ENCODE results near the gene ARSJ. TPM values are rescaled to one million over a fixed set of nuclear protein-coding genes. Genes with fewer than 3 reads are reported as not detected.

The ARSJ gene
- total RNA-seq, 1 experiment from 2014 or later, result 50.7 TPM

GRCh38 chr4:113997206-113997605, 17.8 kb upstream of the ARSJ start:
- BruUV-seq (replicated peaks), result no TSS peak
- Mint-ChIP-seq H3K4me3 (ENCODE audit: unreplicated experiment) (no peak overlapping the region), H3K36me3 (ENCODE audit: insufficient read depth, unreplicated experiment) (no peaks in the 10 kb centered on the region), H3K9me3 (ENCODE audit: unreplicated experiment) (no peaks in the 10 kb centered on the region), H3K4me1 (ENCODE audit: insufficient read depth, unreplicated experiment) (peaks cover 26% of the 10 kb centered on the region), H3K27ac (ENCODE audit: low read depth, unreplicated experiment) (peak overlapping the region; percentile 63), H3K27me3 (ENCODE audit: insufficient read depth, unreplicated experiment) (no peaks in the 10 kb centered on the region)
- ChIA-PET CTCF (no interaction called here), POLR2A (interaction anchor here (1.2 kb wide), 1 partner anchor 18 kb away, joined by 3 read pairs; the partner anchor contains the start of gene ARSJ)
- intact Hi-C loops (cut with micrococcal nuclease), result no loop called here
- DNase-seq (ENCODE audit: unreplicated experiment), result no peak
- no peak for TF ChIP-seq CTCF (IDR thresholded peaks at IDR 0.05; ENCODE audit: unreplicated experiment)

GRCh38 chr4:113996599-113997177, 17.2 kb upstream of the ARSJ start:
- CTCF ChIA-PET, result interaction anchor here (0.7 kb wide), 1 partner anchor 51 kb away, joined by 3 read pairs; no protein-coding TSS in a partner anchor
- Mint-ChIP-seq H3K27me3 (ENCODE audit: insufficient read depth, unreplicated experiment) (no peaks in the 10 kb centered on the region), H3K4me3 (ENCODE audit: unreplicated experiment) (no peak overlapping the region), H3K9me3 (ENCODE audit: unreplicated experiment) (no peaks in the 10 kb centered on the region), H3K36me3 (ENCODE audit: insufficient read depth, unreplicated experiment) (no peaks in the 10 kb centered on the region), H3K27ac (ENCODE audit: low read depth, unreplicated experiment) (peak overlapping the region; percentile 63), H3K4me1 (ENCODE audit: insufficient read depth, unreplicated experiment) (peaks cover 26% of the 10 kb centered on the region)
- intact Hi-C loops (cut with micrococcal nuclease), result no loop called here
- no peak for TF ChIP-seq CTCF (IDR thresholded peaks at IDR 0.05; ENCODE audit: unreplicated experiment)
- BruUV-seq (replicated peaks), result no TSS peak
- DNase-seq (ENCODE audit: unreplicated experiment), result no peak
- POLR2A ChIA-PET, result no interaction called here

- TF ChIP-seq CTCF (IDR thresholded peaks at IDR 0.05; ENCODE audit: unreplicated experiment), result no peak
- CTCF ChIA-PET, result interaction anchor here (0.6 kb wide), 1 partner anchor 13 kb away, joined by 3 read pairs; no protein-coding TSS in a partner anchor
- Mint-ChIP-seq H3K27me3 (ENCODE audit: insufficient read depth, unreplicated experiment) (no peaks in the 10 kb centered on the region), H3K4me3 (ENCODE audit: unreplicated experiment) (no peak overlapping the region), H3K4me1 (ENCODE audit: insufficient read depth, unreplicated experiment) (peaks cover 26% of the 10 kb centered on the region), H3K27ac (ENCODE audit: low read depth, unreplicated experiment) (no peak overlapping the region), H3K9me3 (ENCODE audit: unreplicated experiment) (peaks cover 4% of the 10 kb centered on the region), H3K36me3 (ENCODE audit: insufficient read depth, unreplicated experiment) (no peaks in the 10 kb centered on the region)
- no TSS peak for BruUV-seq (replicated peaks)
- POLR2A ChIA-PET, result no interaction called here
- intact Hi-C loops (cut with micrococcal nuclease), result no loop called here
- no peak for DNase-seq (ENCODE audit: unreplicated experiment)
These were observed 14.4 kb upstream of the ARSJ start for GRCh38 chr4:113993887-113994286.

GRCh38 chr4:113990886-113991285, 11.4 kb upstream of the ARSJ start:
- no peak for DNase-seq (ENCODE audit: unreplicated experiment)
- no peak overlapping the region for H3K27ac Mint-ChIP-seq (ENCODE audit: low read depth, unreplicated experiment)
- H3K27me3 Mint-ChIP-seq (ENCODE audit: insufficient read depth, unreplicated experiment), result no peaks in the 10 kb centered on the region
- H3K36me3 Mint-ChIP-seq (ENCODE audit: insufficient read depth, unreplicated experiment), result no peaks in the 10 kb centered on the region
- BruUV-seq (replicated peaks), result no TSS peak
- peaks cover 14% of the 10 kb centered on the region for H3K9me3 Mint-ChIP-seq (ENCODE audit: unreplicated experiment)
- ChIA-PET POLR2A (interaction anchor here (1.0 kb wide), 1 partner anchor 24 kb away, joined by 3 read pairs; no protein-coding TSS in a partner anchor), CTCF (no interaction called here)
- intact Hi-C loops (cut with micrococcal nuclease), result no loop called here
- H3K4me1 Mint-ChIP-seq (ENCODE audit: insufficient read depth, unreplicated experiment), result peaks cover 8% of the 10 kb centered on the region
- H3K4me3 Mint-ChIP-seq (ENCODE audit: unreplicated experiment), result no peak overlapping the region
- TF ChIP-seq CTCF (IDR thresholded peaks at IDR 0.05; ENCODE audit: unreplicated experiment), result no peak
